22Rv1 (cell line): ENCODE measurements around the gene SLC19A1.

Source experiments
- H3K27ac ChIP-seq: fragments of 450-650 bp; 2 replicates; pipeline ENCODE4 v1.5.1; 2017
- CTCF ChIP-seq: fragments of 450-650 bp; IDR thresholded peaks from 2 replicates; pipeline ENCODE4 v1.5.1; 2017; ENCODE audit warnings: mild to moderate bottlenecking
- ZFX ChIP-seq: fragments of 450-650 bp; IDR thresholded peaks from 2 replicates; pipeline ENCODE4 v1.6.1; 2017; ENCODE audit warnings: antibody characterized with exemption, borderline replicate concordance

SLC19A1 gene

GRCh38 chr21:45476582-45476981, 65.7 kb downstream of the SLC19A1 start:
- H3K27ac ChIP-seq: no peak overlapping the region
- TF ChIP-seq CTCF: no peak
- no peak for TF ChIP-seq ZFX

- TF ChIP-seq ZFX: no peak
- no peak for TF ChIP-seq CTCF
Observed at GRCh38 chr21:45475797-45476570, 66.3 kb downstream of the SLC19A1 start.

GRCh38 chr21:45475004-45475685, 67.1 kb downstream of the SLC19A1 start:
- H3K27ac ChIP-seq: no peak overlapping the region
- TF ChIP-seq ZFX (no peak), CTCF (no peak)

More at GRCh38 chr21:45475797-45476570, 66.3 kb downstream of the SLC19A1 start:
- H3K27ac ChIP-seq: no peak overlapping the region

GRCh38 chr21:45474323-45474950, 67.8 kb downstream of the SLC19A1 start:
- TF ChIP-seq CTCF: no peak
- no peak for TF ChIP-seq ZFX
- no peak overlapping the region for H3K27ac ChIP-seq

GRCh38 chr21:45473496-45474322, 68.5 kb downstream of the SLC19A1 start:
- no peak for TF ChIP-seq ZFX
- no peak for TF ChIP-seq CTCF
- H3K27ac ChIP-seq: no peak overlapping the region

GRCh38 chr21:45472445-45473365, 69.5 kb downstream of the SLC19A1 start:
- H3K27ac ChIP-seq: no peak overlapping the region
- TF ChIP-seq CTCF: no peak
- TF ChIP-seq ZFX: no peak
